HG03378 (cell line): ENCODE results near the gene CTBP1.

Source experiments
- ATAC-seq: cut with Tn5 transposase; IDR thresholded peaks from one replicate; pipeline ENCODE4 v1.9.1; 2021; ENCODE audit warnings: mild to moderate bottlenecking, moderate library complexity; ENCODE audit not compliant: unreplicated experiment

Gene CTBP1

DNA sequence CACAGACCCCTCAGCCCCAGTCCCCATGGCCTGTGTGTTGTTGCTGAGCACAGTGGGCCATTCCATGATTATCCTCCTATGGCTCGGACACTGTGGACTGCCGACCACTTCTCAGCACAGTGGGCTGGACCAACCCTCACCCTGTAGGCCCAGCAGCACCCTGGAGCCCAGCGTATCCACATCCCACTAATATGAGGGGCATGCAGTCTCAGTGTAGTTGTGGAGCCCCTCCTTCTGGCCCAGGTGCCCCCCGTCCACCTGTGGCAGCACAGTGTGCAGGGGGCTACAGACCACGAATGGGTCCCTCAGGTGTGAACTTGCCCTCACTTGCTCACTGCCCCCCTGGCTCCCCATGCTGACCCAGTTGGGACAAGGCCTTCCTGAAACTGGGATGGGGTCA is 84.5 kb downstream of the CTBP1 start:
- no peak for ATAC-seq

DNA sequence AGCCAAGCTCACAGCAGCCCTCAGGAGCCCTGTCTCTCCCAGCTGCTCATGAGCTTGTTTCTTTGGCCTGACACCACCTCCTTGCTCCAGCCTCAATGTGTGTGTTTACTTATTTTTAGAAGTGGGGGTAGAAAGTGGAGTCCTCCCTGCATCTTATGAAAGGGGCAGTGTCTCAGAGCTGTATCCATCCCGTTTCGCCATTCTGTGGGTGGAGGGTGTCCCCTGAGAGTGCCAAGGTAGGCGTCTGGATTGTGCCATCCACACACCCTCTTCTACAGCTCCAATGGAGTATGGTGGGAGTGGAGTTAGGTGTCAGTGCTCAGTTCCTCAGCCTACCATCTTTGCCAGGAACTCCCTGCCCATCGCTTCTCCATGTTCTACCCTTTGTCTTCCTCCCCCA is 84.9 kb downstream of the CTBP1 start:
- no peak for ATAC-seq
